ENCODE data around the gene ST6GALNAC3. TPM values are rescaled to one million over a fixed set of nuclear protein-coding genes. Genes with fewer than 3 reads are reported as not detected.

The ST6GALNAC3 gene
- total RNA-seq, 2 donors from 2014 or later: 0.87 TPM; not detected in 1

DNA sequence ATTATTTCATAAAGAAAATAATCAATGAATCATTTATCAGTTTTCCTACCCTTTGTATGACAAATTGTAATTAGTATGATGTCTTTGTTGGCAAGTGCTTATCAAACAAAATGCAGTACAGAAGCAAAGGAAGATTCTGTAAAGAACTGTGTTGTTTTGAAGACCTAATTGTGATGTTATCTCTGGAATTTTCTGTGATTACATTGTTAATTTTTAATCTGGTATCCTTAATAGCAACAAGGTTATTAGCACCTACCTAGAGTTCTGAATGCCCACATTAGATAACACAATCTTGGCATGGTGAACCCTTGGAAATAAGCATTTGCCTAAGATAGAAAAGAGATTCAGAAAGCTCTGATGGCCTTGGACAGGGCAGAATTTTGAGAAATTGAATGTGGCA is 518.6 kb downstream of the ST6GALNAC3 start:
- ATAC-seq (no peak), DNase-seq (no peak)

DNA sequence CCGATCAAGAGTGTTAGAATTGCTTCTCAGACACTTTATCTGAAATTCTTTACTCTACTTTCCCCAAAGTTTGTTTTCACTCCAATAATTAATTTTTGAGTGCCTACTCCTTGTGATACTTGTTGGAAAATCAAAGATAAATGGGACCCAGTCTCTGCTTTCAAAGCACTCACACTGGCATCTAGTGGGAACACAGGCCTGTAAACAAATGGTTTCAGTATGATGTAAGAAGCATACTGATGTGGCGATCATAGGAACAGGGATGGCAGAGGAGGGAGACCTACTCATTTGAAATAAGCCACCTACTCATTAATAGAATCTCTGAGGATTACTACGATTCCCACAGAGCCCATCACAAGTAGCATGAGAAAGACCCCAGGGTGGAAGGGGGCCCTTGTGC is 519.1 kb downstream of the ST6GALNAC3 start:
- no peaks in the 10 kb centered on the region for H3K9me3 ChIP-seq (ENCODE audit: control insufficient read depth, low read length, poor library complexity, severe bottlenecking)
- Mint-ChIP-seq H3K4me1 (no peaks in the 10 kb centered on the region), H3K36me3 (ENCODE audit: low read depth) (no peaks in the 10 kb centered on the region), H3K27ac (no peak overlapping the region), H3K27me3 (peaks cover 2% of the 10 kb centered on the region), H3K4me3 (no peak overlapping the region)
- DNase-seq (no peak), ATAC-seq (no peak)

More for the DNA sequence above, 518.6 kb downstream of the ST6GALNAC3 start:
- Mint-ChIP-seq H3K4me1 (no peaks in the 10 kb centered on the region), H3K27me3 (peaks cover 6% of the 10 kb centered on the region), H3K36me3 (ENCODE audit: low read depth) (no peaks in the 10 kb centered on the region), H3K27ac (no peak overlapping the region), H3K4me3 (no peak overlapping the region)
- no peaks in the 10 kb centered on the region for H3K9me3 ChIP-seq (ENCODE audit: control insufficient read depth, low read length, poor library complexity, severe bottlenecking)

DNA sequence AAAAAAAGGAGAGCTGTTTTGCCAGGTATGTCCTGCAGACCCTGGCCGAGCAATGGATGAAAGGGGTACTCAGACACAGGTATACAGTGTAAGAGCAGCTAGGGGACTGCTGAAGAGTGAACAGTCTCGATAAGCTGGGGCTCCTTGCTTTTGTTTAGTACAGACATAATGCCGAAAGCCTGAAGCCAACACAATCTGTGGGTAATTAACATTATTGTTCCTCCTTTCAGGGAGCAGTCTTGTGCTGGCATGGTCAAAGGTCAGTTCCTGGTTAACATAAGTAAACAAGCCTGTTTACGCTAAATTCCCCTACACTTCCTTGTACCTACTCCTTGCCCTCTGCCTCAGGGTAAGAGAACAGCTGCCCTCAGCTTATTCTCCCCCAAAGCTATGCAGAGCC is 520.5 kb downstream of the ST6GALNAC3 start:
- no peaks in the 10 kb centered on the region for H3K4me1 Mint-ChIP-seq
- no peaks in the 10 kb centered on the region for H3K36me3 Mint-ChIP-seq (ENCODE audit: low read depth)
- H3K27ac Mint-ChIP-seq: no peak overlapping the region
- ATAC-seq (no peak), DNase-seq (no peak)
- H3K4me3 Mint-ChIP-seq: no peak overlapping the region
- no peaks in the 10 kb centered on the region for H3K27me3 Mint-ChIP-seq
- H3K9me3 ChIP-seq (ENCODE audit: control insufficient read depth, low read length, poor library complexity, severe bottlenecking): no peaks in the 10 kb centered on the region

DNA sequence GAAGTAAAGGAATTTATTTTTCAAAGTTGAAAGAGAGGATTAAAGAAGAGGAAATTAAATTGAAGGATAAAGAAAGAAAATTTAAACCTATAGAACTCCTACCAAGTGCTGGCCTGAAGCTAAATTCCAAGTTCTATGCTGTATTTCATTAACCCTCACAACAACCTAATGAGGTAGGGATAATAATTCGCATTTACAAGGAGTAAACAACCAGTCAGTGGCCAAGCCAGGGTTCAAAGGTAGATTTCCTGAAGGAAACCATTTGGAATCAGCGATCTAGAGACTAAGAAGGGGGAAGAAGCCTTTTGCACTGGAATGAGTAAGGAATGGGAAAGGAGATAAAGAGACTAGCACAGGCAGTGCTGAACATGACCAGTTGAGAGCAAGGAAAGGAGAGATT is 526.9 kb downstream of the ST6GALNAC3 start:
- Mint-ChIP-seq H3K4me3 (no peak overlapping the region), H3K36me3 (ENCODE audit: low read depth) (peaks cover 3% of the 10 kb centered on the region), H3K4me1 (no peaks in the 10 kb centered on the region), H3K27ac (no peak overlapping the region), H3K27me3 (no peaks in the 10 kb centered on the region)
- DNase-seq (no peak), ATAC-seq (no peak)
- no peaks in the 10 kb centered on the region for H3K9me3 ChIP-seq (ENCODE audit: control insufficient read depth, low read length, poor library complexity, severe bottlenecking)

DNA sequence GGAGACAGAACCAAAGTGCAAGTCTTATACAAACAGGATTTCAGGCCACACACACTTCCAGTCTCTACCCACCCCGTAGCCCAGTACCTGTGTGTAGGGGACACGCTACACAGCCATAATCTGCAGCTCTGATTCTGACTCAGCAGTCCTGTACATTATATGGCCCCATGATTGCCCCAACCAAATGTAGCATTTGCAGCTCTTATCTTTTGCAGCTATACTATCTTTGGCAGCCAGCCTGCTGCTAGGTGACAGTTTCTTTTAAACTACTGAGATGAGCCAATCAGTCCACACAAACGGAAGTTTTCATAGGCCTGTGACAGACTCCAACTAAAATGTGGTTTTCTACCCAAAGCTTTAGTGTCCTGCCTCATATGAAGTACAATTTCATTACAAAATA is 533.2 kb downstream of the ST6GALNAC3 start:
- H3K9me3 ChIP-seq (ENCODE audit: control insufficient read depth, low read length, poor library complexity, severe bottlenecking): no peaks in the 10 kb centered on the region
- H3K4me3 Mint-ChIP-seq: no peak overlapping the region
- H3K27ac Mint-ChIP-seq: no peak overlapping the region
- DNase-seq (no peak), ATAC-seq (no peak)
- H3K27me3 Mint-ChIP-seq: no peaks in the 10 kb centered on the region
- no peaks in the 10 kb centered on the region for H3K4me1 Mint-ChIP-seq
- H3K36me3 Mint-ChIP-seq (ENCODE audit: low read depth): no peaks in the 10 kb centered on the region

DNA sequence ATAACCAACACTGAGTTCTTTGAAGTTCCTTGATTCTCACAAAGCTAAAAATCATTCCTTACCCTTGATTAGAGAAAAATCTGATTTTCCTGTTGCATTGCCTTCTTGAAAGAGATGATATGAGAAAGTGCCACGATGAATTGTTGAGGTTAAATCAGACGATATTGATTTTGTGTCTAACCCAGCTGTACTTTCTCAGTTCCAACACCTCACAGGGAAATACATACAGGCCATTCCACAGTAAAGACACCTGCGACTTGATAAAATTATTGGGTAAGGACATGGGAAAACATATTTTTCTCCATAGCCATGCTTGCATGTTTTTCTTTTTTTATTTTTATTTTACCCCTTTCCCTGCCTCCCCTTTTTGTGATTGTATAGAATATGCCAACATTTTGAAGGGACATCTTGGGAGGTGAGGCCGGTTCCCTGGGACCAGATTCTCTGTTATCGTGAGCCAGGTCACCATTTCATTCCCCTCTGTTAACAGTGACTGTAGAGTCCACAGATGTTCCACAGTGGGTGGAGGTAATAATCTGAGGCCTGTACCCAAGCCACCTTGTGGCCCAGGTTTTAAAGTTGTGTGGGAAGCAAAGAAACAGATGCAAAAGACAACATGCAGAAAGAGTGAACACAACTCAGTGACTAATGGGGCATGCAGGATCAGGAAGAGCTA is 537.4 kb downstream of the ST6GALNAC3 start:
- Mint-ChIP-seq H3K4me3 (no peak overlapping the region), H3K4me1 (no peaks in the 10 kb centered on the region), H3K27ac (no peak overlapping the region), H3K27me3 (no peaks in the 10 kb centered on the region), H3K36me3 (ENCODE audit: low read depth) (no peaks in the 10 kb centered on the region)
- ATAC-seq (no peak), DNase-seq (no peak)
- no peaks in the 10 kb centered on the region for H3K9me3 ChIP-seq (ENCODE audit: control insufficient read depth, low read length, poor library complexity, severe bottlenecking)

DNA sequence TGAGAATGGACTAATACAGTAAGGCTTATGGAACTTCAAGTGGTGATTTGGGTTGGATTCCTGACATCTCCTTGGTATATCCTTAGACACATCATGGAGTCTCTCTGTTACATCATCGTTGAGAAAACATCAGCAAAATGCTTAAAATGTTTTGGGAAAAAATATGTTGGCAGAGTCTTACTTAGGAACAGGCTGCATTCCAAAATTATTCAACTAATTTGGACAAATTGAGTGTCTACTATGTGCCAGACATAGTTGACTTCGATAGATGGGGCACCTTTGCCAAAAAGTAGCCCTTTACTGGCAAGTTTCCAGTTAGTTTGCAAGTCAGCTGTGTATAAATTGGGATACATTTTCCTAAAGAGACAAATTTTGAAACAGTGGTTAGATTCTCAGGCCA is 539.3 kb downstream of the ST6GALNAC3 start:
- Mint-ChIP-seq H3K27ac (no peak overlapping the region), H3K36me3 (ENCODE audit: low read depth) (no peaks in the 10 kb centered on the region), H3K4me3 (no peak overlapping the region), H3K27me3 (no peaks in the 10 kb centered on the region), H3K4me1 (no peaks in the 10 kb centered on the region)
- ATAC-seq (no peak), DNase-seq (no peak)
- H3K9me3 ChIP-seq (ENCODE audit: control insufficient read depth, low read length, poor library complexity, severe bottlenecking): no peaks in the 10 kb centered on the region

DNA sequence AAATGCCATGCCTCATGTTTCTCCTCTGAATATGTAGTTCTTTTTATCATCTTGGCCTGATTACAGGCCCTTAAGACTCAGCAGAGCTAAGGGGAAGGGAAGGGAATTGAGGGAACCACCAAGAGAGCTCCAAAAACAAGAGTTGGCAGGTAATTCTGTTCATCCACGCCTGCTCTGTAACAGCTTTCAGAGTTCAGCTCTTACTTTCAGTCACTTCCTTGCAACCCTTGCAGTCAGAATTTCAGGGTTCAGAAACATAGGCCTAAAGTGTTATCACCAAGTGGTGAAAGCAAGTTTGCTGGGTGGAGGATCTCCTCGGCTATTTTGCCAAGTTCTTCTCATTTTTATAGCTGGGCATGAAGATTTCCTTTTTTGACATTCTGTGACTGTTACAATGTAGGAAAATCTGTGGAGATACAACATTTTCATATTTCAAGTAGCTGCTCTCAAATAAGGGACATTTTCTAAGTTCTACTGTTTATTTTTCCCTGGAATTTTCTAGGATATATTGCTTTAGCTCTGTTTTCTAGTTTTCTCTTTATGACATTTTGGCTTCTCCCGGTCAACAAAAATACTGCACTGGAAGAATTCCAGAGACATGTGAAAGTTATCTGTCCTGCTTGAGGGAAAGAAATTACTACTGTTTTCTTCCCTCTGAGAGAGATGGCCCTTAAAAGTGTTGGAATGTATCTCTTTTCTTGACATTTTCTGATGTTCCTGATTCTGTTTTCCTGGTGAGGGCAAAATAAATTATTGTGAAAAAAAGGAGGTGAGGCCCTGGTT is 540.9 kb downstream of the ST6GALNAC3 start:
- Mint-ChIP-seq H3K27me3 (no peaks in the 10 kb centered on the region), H3K4me3 (no peak overlapping the region), H3K4me1 (no peaks in the 10 kb centered on the region), H3K36me3 (ENCODE audit: low read depth) (no peaks in the 10 kb centered on the region), H3K27ac (no peak overlapping the region)
- no peaks in the 10 kb centered on the region for H3K9me3 ChIP-seq (ENCODE audit: control insufficient read depth, low read length, poor library complexity, severe bottlenecking)
- ATAC-seq (no peak), DNase-seq (no peak)

DNA sequence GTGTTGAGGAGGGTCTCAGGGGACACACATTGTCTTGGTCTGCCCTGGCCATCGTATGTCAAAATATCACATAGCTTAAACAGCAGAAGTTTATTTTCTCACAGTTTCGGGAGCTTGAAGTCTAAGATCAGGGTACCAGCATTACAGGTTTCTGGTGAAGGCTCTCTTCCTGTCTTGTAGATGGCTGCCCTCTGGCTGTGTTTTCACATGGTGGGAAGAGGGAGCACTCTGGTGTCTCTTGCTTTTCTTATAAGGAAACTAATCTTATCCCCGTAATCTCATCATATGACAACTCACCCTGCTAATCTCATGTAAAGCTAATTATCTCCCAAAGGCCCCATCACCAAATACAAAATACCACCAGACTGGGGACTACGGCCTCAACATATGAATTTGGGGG is 545.8 kb downstream of the ST6GALNAC3 start:
- Mint-ChIP-seq H3K36me3 (ENCODE audit: low read depth) (no peaks in the 10 kb centered on the region), H3K27ac (no peak overlapping the region)

DNA sequence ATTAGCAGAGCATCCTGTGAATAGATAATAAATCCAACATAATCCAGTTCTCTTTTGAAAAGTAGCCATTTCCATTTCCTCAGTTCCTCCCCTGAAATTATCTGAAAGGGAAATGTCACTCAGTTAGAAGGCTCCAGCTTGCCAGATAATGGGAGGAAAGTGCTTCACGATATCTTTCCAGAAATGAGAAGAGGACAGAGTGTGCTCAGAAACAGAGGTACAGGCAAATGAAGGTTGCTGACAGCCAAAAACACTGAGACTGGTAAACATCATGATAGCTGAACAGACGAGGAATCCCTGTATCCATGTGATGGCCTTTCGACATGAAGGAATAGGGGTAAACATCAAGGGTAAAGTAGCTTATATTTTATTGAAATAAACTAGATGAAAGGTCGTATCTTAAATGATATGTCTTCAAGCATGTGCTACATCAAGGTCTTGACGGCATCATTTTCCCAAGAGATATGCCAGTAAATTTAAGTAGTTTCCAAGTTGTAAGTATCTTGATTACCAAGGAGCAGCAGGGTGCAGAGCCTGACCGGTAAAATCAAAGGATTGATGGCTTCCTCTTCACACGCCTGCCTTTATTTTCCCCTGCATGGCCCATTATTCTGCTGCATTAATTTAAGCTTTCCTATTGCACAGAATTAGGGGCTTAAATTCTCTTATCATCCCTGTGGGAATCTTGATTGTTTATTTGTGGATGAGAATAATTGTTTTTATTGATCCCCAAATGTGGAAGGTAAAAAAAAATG is 548.4 kb downstream of the ST6GALNAC3 start:
- ATAC-seq (no peak), DNase-seq (no peak)
- no peaks in the 10 kb centered on the region for H3K27me3 Mint-ChIP-seq
- H3K9me3 ChIP-seq (ENCODE audit: control insufficient read depth, low read length, poor library complexity, severe bottlenecking): no peaks in the 10 kb centered on the region
- H3K4me1 Mint-ChIP-seq: no peaks in the 10 kb centered on the region
- no peak overlapping the region for H3K27ac Mint-ChIP-seq
- H3K36me3 Mint-ChIP-seq (ENCODE audit: low read depth): no peaks in the 10 kb centered on the region
- no peak overlapping the region for H3K4me3 Mint-ChIP-seq

More for the DNA sequence above, 545.8 kb downstream of the ST6GALNAC3 start:
- no peak for DNase-seq
- no peak for ATAC-seq
- H3K9me3 ChIP-seq (ENCODE audit: control insufficient read depth, low read length, poor library complexity, severe bottlenecking): no peaks in the 10 kb centered on the region
- no peaks in the 10 kb centered on the region for H3K4me1 Mint-ChIP-seq
- no peak overlapping the region for H3K4me3 Mint-ChIP-seq
- H3K27me3 Mint-ChIP-seq: no peaks in the 10 kb centered on the region

DNA sequence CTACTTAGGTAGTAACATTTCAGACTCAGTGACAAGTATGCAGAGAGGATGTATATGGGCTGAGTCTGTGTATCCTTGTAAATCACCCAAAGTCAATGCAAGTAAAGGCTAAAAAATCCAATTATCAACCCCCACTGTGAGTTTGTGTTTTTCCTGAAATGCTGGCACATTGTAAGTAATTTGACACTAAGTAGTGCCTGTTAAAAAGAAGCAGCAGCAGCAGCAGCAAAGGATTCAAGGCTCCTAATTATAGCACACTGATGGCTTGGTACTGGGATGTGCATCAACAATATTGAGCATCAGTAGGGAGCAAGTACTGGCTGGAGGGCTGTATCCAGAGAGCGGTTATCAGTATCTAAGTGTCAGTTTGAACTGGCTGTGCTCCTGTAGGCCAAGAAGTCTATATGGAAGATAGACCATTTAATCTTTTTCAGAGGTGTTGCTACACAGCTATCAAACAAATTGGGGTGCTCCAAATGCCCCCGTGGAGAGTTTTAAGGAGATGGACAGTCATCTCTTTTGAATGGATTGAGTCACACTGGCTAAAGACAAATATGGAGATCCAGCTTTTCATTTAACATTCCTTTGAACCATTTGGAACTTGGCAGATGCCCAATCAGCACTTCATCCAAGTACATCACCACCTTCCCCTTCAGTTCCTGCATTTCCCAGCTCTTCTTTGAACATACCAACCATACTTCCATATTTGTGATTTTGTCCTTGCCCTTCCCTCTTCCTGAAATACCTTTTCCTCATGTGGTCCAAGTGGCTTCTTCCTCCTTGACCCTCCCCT is 551.5 kb downstream of the ST6GALNAC3 start:
- DNase-seq (no peak), ATAC-seq (no peak)
- Mint-ChIP-seq H3K36me3 (ENCODE audit: low read depth) (no peaks in the 10 kb centered on the region), H3K4me1 (no peaks in the 10 kb centered on the region), H3K4me3 (no peak overlapping the region), H3K27me3 (no peaks in the 10 kb centered on the region), H3K27ac (no peak overlapping the region)
- H3K9me3 ChIP-seq (ENCODE audit: control insufficient read depth, low read length, poor library complexity, severe bottlenecking): no peaks in the 10 kb centered on the region

DNA sequence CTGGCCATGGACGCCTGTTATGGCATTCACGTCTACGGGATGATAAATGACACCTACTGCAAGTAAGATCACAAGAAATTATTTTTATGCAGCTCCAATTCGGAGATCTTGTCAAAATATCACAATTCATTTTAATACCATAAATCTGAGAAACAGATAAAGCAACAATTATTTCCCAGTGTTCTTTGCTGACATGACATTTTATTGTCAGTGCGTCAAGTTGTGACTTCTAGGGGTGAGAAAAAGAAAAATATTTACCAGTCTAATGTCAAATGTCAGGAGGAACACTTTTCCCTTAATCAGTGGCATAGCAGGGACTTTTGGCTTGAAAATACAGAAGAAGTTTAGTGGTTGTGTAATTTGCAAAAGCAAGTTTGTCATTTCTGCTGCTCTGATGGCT is 553.0 kb downstream of the ST6GALNAC3 start:
- Mint-ChIP-seq H3K36me3 (ENCODE audit: low read depth) (no peaks in the 10 kb centered on the region), H3K27me3 (no peaks in the 10 kb centered on the region), H3K4me1 (no peaks in the 10 kb centered on the region), H3K27ac (no peak overlapping the region), H3K4me3 (no peak overlapping the region)
- DNase-seq: no peak
- no peak for ATAC-seq
- H3K9me3 ChIP-seq (ENCODE audit: control insufficient read depth, low read length, poor library complexity, severe bottlenecking): no peaks in the 10 kb centered on the region

DNA sequence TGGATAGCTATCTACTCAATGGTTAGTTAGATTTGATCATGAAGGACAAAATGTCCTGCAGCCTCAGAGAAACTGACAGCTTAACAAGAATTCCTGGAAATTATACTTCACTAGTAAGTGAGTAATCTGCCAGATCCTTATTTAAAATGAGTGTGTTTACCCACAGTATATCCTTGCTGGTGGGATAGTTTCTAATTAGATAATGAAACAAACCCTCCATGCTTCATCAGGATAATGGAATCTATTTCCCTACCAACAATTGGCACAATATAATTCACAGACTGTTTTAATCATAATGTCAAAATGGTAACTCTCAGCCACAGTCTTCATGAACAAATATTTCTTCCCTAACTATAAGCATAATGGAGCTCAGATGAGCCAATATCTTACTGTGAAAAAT is 553.4 kb downstream of the ST6GALNAC3 start:
- ATAC-seq: no peak
- no peaks in the 10 kb centered on the region for H3K4me1 Mint-ChIP-seq
- H3K27ac Mint-ChIP-seq: no peak overlapping the region
- DNase-seq: no peak
- H3K36me3 Mint-ChIP-seq (ENCODE audit: low read depth): no peaks in the 10 kb centered on the region
- H3K9me3 ChIP-seq (ENCODE audit: control insufficient read depth, low read length, poor library complexity, severe bottlenecking): no peaks in the 10 kb centered on the region
- H3K27me3 Mint-ChIP-seq: no peaks in the 10 kb centered on the region
- no peak overlapping the region for H3K4me3 Mint-ChIP-seq

Measured in T-helper 17 cell (primary cell).